Esophagus squamous epithelium (tissue), 4 donors: ENCODE data around the gene OR8G5.

Experiments
- CTCF ChIP-seq, 6 experiments: fragments of 450-650 bp in 4 of 6; fragments of 200-600 bp in 2 of 6; sonication (generic) in 2 of 6; IDR thresholded peaks; one replicate each; pipeline ENCODE4 v1.5.1; 2016 to 2019; ENCODE audit warnings: antibody characterized with exemption in 6 of 6, mild to moderate bottlenecking in 4 of 6, moderate library complexity in 4 of 6
- POLR2A ChIP-seq, 4 donors: fragments of 450-650 bp; IDR thresholded peaks; one replicate each; pipeline ENCODE4 v1.6.1; 2017; ENCODE audit warnings: antibody characterized with exemption in 4 of 4, mild to moderate bottlenecking in 4 of 4, moderate library complexity in 3 of 4

- TF ChIP-seq CTCF (IDR thresholded peaks at IDR 0.05) (no peak), POLR2A (IDR thresholded peaks at IDR 0.05) (no peak)
Observed at GRCh38 chr11:124274000-124274399, 17.8 kb downstream of the OR8G5 start.
